HG03066 (cell line): ENCODE data around the gene SMARCA2.

ENCODE experiments used
- ATAC-seq: cut with Tn5 transposase; IDR thresholded peaks from one replicate; pipeline ENCODE4 v1.9.1; 2021; ENCODE audit warnings: low read depth; ENCODE audit not compliant: unreplicated experiment

Gene SMARCA2

DNA sequence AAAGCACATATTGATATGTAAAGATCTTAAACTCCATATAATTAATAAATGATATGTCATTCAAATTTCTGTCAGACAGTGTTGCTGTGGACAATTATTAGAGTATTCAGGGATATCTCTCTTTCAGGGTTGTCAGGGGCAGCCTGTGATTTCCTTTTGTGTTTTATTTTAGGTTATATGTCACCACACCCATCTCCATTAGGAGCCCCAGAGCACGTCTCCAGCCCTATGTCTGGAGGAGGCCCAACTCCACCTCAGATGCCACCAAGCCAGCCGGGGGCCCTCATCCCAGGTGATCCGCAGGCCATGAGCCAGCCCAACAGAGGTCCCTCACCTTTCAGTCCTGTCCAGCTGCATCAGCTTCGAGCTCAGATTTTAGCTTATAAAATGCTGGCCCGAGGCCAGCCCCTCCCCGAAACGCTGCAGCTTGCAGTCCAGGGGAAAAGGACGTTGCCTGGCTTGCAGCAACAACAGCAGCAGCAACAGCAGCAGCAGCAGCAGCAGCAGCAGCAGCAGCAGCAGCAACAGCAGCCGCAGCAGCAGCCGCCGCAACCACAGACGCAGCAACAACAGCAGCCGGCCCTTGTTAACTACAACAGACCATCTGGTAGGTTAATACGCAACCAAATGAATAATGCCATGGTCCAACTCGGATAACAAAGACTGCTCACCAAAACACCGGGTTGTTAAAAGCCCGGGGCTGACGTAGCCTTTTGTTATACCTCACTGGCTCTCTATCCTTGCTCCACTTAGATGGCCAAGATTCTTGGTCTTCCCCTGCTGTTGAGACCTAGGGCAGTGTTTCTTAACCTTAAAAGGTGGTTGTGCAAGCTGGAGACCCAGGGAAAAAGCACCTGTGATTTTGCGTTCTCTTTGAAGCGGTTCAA, 24.4 kb downstream of the SMARCA2 start:
- no peak for ATAC-seq

DNA sequence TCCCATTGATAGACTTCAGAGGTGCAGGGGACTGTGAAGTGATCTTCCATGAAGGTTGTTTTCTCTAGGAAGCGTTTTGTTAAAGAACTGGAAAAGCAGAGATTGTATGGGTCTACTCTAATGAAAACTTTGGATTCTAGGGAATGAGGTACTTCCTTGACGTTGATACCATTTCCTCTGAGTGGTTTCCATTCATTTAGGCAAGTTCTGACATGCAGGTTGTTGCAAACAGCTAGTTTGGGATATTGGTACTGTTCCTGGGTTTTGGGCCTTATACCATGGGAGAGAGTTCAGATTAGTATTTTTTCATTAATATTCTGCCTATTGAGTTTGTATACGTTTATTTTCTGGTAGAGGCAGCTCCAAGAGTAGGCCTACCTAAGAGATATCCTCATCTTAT, 25.7 kb downstream of the SMARCA2 start:
- ATAC-seq, result no peak

GRCh38 chr9:2041736-2042135, 26.6 kb downstream of the SMARCA2 start:
- ATAC-seq, result no peak

DNA sequence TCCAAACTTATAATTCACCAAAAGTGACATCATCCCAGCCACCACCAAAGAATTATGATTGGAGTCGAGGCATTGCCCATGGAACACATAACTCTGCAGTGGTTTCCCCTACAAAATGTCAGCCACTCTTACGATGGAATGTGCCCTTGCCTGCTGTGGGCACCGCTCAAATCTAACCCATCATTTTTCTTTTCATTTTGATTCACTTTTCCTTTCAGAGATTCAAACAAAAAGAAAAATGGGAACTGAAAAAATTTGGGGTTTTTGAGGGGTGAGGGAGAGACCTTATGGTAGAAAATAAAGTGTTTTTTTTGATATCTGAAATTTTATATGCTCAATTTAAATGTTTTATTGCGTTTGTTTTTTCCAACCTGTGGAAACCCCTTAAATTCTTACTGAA, 28.1 kb downstream of the SMARCA2 start:
- peak; percentile 22 for ATAC-seq

GRCh38 chr9:2043881-2044462, 28.8 kb downstream of the SMARCA2 start:
- peak; percentile 64 for ATAC-seq

- ATAC-seq, result no peak
Measured at GRCh38 chr9:2047144-2047671, 32.1 kb downstream of the SMARCA2 start.

- no peak for ATAC-seq
Measured at GRCh38 chr9:2047916-2048315, 32.8 kb downstream of the SMARCA2 start.

- no peak for ATAC-seq
Measured at GRCh38 chr9:2050236-2050635, 35.1 kb downstream of the SMARCA2 start.

GRCh38 chr9:2053883-2054845, 39.0 kb downstream of the SMARCA2 start:
- ATAC-seq, result peak; percentile 99

DNA sequence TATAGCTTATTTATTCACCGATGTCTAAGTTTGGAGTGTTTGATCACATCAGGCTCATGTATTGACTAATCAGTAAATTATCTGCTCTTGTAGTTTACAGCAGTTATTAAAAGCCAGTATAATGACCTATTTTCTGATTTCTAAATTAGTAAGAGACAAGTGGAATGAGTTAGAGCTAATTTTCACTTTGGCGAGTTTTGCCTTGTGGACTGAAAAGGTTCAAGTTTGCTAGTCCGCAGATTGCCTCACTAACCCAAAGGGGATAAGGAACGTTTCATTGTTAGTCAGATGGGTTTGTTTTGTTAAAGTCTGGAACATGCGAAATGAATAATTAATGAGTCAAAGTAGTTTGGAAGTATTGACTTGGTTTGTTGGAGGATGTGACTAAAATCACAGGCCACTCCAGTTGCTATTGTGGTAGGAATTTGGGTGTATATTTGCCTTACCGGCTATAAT, 40.1 kb downstream of the SMARCA2 start:
- ATAC-seq, result no peak

GRCh38 chr9:2059274-2059929, 44.3 kb downstream of the SMARCA2 start:
- no peak for ATAC-seq

GRCh38 chr9:2060424-2060823, 45.3 kb downstream of the SMARCA2 start:
- ATAC-seq, result no peak

GRCh38 chr9:2065704-2066103, 50.6 kb downstream of the SMARCA2 start:
- no peak for ATAC-seq

DNA sequence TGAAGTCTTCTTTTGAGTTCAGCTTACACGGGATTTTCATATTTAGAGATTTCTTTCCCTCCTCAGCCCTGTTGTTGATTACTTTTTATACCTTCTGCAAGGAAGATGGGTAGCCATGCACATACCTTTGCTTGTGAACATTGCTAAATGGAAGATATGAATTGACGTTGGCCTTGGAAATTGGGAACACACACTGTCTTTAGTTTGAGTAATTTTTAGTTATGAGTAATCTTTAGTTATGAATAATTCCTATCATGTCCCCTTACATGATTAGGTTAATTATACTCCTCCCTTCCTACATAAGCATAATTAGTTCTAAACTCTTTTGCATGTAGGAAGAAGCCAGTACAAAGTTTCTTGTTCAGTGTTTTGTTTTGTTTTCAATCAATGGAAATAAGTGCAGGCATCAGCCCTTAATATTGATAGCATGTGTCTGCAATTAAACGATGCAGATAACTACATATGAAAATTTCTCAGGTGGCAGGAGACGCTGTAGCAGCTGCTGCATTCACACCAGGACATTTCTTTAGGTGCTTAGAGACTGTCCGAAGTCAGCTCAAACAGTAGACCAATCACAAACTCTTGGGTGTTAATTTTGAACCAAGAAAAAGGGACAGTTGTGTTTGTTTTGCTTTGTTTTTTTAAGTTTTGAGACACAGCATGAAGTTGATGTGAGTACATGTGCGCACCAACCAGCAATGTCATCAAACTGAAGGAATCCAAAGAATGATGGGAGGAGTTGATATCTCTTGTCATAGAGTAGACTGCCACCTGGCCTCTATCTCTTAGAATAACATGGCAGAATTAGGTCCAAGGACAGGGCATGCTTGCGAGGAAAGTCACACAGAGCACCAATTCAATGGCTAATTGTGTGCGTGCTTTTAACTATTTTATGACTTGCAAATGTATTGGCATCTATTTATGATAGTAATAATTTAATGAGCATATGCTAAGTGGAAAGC, 51.4 kb downstream of the SMARCA2 start:
- ATAC-seq, result no peak

DNA sequence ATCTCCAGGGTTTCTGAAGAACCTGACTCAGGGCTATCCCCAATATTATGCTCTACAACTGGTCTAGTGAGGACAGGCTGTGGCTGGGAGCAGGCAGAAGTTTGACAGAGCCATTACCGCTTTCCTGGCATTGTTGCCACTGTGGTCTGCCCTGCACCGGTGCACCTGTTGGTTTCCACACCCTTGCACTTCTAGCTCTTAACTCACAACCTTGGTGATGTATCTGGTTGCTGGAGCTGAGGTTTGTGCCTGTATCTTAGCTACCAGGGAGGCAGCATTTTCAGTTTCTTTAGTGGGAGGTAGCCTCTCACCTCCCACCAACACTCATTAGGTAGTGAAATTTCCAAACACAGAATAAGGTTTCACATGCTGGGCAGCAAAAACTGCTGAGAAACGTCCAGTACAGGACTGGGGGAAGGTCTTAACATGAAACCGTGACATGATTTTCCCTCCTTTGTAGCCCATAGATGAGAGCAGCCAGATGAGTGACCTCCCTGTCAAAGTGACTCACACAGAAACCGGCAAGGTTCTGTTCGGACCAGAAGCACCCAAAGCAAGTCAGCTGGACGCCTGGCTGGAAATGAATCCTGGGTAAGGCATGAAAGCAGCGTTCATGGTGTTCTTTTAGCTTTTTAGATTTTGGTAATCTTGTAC, 57.7 kb downstream of the SMARCA2 start:
- ATAC-seq, result peak; percentile 89

DNA sequence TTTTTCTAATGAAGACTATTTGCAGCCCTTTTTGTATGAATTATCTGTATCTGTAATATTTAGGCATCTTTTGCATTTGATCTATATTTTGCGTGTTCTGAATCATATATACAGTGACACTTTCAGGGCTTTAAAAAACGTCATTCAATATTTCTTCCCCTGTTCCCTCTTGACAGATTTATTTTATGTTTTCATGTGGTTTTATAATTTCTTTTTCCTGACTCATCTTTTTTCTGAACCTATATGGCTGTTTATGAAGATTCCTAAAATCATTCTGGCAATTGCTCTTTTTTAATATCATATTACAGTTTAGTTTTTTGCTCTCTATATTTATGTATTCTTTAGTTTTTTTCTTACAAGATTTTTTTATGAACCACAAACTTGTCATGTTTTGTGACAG, 67.6 kb downstream of the SMARCA2 start:
- ATAC-seq, result no peak

GRCh38 chr9:2083479-2083878, 68.3 kb downstream of the SMARCA2 start:
- ATAC-seq, result no peak

DNA sequence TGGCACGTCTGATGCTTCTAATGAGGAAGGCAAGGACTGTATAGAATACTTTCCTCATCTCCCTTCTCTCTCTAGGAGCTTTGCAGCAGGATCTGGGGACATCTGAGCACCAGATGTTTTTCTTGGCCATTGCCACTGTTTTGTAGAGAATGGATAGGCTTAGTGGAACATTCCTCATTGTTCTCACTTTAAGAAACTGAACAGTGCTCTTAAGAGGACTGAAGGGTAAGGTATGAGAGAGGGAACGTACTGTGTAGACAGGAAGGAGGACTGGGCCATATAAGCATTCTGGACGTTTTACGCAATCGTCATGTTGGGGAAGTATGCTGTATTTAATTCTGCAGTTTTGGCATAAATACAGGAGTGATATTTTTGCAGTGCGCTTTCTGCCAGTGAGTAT, 70.6 kb downstream of the SMARCA2 start:
- no peak for ATAC-seq

- no peak for ATAC-seq
Measured at GRCh38 chr9:2086116-2086515, 71.0 kb downstream of the SMARCA2 start.
